H1 (cell line): ENCODE measurements around the gene ZBTB48. TPM values are rescaled to one million over a fixed set of nuclear protein-coding genes. Genes with fewer than 3 reads are reported as not detected.

ENCODE experiments used
- CTCF ChIA-PET: fragments of 300-600 bp; sonication (Branson Sonifier 250); formaldehyde crosslinking; loops from one replicate; lab custom pipeline; 2021; ENCODE audit not compliant: partially characterized antibody; lab: Charles Lee
- POLR2A ChIA-PET: fragments of 300-600 bp; sonication (Branson Sonifier 250); formaldehyde crosslinking; loops from one replicate; lab custom pipeline; 2021; ENCODE audit warnings: inconsistent platforms; ENCODE audit not compliant: partially characterized antibody; lab: Charles Lee
- DNase-seq, 2 experiments: peaks; one replicate each; pipeline versions ENCODE4 v3.0.0 to v3.0.0-alpha.2; 2010 to 2022; ENCODE audit warnings: low spot score in 2 of 2, low read depth in 1 of 2, mixed read lengths in 1 of 2
- FAIRE-seq: peaks from 2 replicates; lab custom pipeline; 2011; peaks lifted over from hg19 to GRCh38; lab: Jason Lieb, UNC
- H2AFZ ChIP-seq: 2 replicates; pipeline ENCODE4 v1.8.1; 2012; ENCODE audit warnings: low read length, inconsistent platforms
- H2AK5ac ChIP-seq: 2 replicates; pipeline ENCODE4 v1.6.1; 2013; ENCODE audit warnings: low read depth, low read length
- H2BK120ac ChIP-seq: replicated peaks from 2 replicates; pipeline ENCODE3; 2013; ENCODE audit warnings: low read depth, low read length, inconsistent platforms
- H2BK12ac ChIP-seq: 2 replicates; pipeline ENCODE4 v1.6.1; 2013; ENCODE audit warnings: low read depth, low read length
- H2BK15ac ChIP-seq: 2 replicates; pipeline ENCODE4 v1.6.1; 2013; ENCODE audit warnings: low read length
- H2BK20ac ChIP-seq: 2 replicates; pipeline ENCODE4 v1.6.1; 2013; ENCODE audit warnings: low read length
- H2BK5ac ChIP-seq: 2 replicates; pipeline ENCODE4 v1.6.1; 2013; ENCODE audit warnings: low read depth, low read length
- H3K14ac ChIP-seq: 2 replicates; pipeline ENCODE4 v1.6.1; 2013; ENCODE audit warnings: inconsistent platforms; ENCODE audit not compliant: insufficient read length
- H3K18ac ChIP-seq: 2 replicates; pipeline ENCODE4 v1.6.1; 2013; ENCODE audit warnings: low read length; ENCODE audit errors: extremely low read depth
- H3K23ac ChIP-seq: 2 replicates; pipeline ENCODE4 v1.6.1; 2013; ENCODE audit warnings: inconsistent platforms; ENCODE audit not compliant: insufficient read length
- H3K23me2 ChIP-seq: 2 replicates; pipeline ENCODE4 v1.6.1; 2013; ENCODE audit warnings: low read depth, low read length
- H3K27ac ChIP-seq: 2 replicates; pipeline ENCODE4 v1.6.1; 2011; ENCODE audit warnings: low read depth, low read length, inconsistent platforms
- H3K27me3 ChIP-seq, 4 experiments: replicated peaks in 1 of 4; 1 replicate in 1 of 4; 2 replicates in 3 of 4; pipeline versions ENCODE4 v1.6.1 to v1.8.1; 2011 to 2013; ENCODE audit warnings: low read length in 3 of 4, mild to moderate bottlenecking in 3 of 4, inconsistent platforms in 2 of 4, mixed read lengths in 2 of 4, moderate library complexity in 1 of 4; ENCODE audit not compliant: control insufficient read depth in 3 of 4, insufficient read depth in 3 of 4; ENCODE audit errors: extremely low read depth in 1 of 4
- H3K36me3 ChIP-seq, 4 experiments: 2 replicates each; pipeline versions ENCODE4 v1.6.1 to v1.8.1; 2011 to 2013; ENCODE audit warnings: mild to moderate bottlenecking in 4 of 4, low read length in 3 of 4, moderate library complexity in 2 of 4, control low read depth in 1 of 4, inconsistent platforms in 1 of 4; ENCODE audit not compliant: insufficient read depth in 4 of 4, control insufficient read depth in 2 of 4
- H3K4ac ChIP-seq: replicated peaks from 2 replicates; pipeline ENCODE3; 2013; ENCODE audit warnings: low read length, low read depth, mixed read lengths, inconsistent platforms; ENCODE audit not compliant: insufficient read length
- H3K4me1 ChIP-seq, 4 experiments: replicated peaks in 1 of 4; 1 replicate in 1 of 4; 2 replicates in 3 of 4; pipeline versions ENCODE4 v1.6.1 to v1.8.1; 2011 to 2013; ENCODE audit warnings: low read length in 3 of 4, inconsistent platforms in 2 of 4, mixed read lengths in 1 of 4; ENCODE audit not compliant: insufficient read depth in 4 of 4, control insufficient read depth in 3 of 4
- H3K4me2 ChIP-seq, 2 experiments: 2 replicates each; pipeline versions ENCODE4 v1.6.1 to v1.8.1; 2011 to 2013; ENCODE audit warnings: low read depth in 2 of 2, low read length in 2 of 2, control low read depth in 1 of 2, inconsistent platforms in 1 of 2, mild to moderate bottlenecking in 1 of 2; ENCODE audit not compliant: insufficient read depth in 1 of 2
- H3K4me3 ChIP-seq, 4 experiments: fragments of 200-600, 300-600 bp in 1 of 4; sonication (generic), shearing (Covaris generic), sonication (Bioruptor Twin) in 1 of 4; 2 replicates each; pipeline versions ENCODE4 v1.5.1 to v1.8.1; 2011 to 2016; ENCODE audit warnings: low read length in 4 of 4, low read depth in 3 of 4, control low read depth in 2 of 4, inconsistent platforms in 2 of 4, mild to moderate bottlenecking in 2 of 4, mixed read lengths in 1 of 4, moderate library complexity in 1 of 4; ENCODE audit not compliant: insufficient read depth in 2 of 4; ENCODE audit errors: extremely low read depth in 1 of 4
- H3K56ac ChIP-seq: replicated peaks from 2 replicates; pipeline ENCODE3; 2013; ENCODE audit warnings: low read depth, mild to moderate bottlenecking, mixed read lengths, low read length, inconsistent platforms; ENCODE audit not compliant: insufficient read length
- H3K79me1 ChIP-seq: 2 replicates; pipeline ENCODE4 v1.6.1; 2013; ENCODE audit warnings: low read depth, low read length, control low read depth
- H3K79me2 ChIP-seq, 2 experiments: 2 replicates each; pipeline versions ENCODE4 v1.6.1 to v1.8.1; 2012 to 2013; ENCODE audit warnings: low read length in 2 of 2, mild to moderate bottlenecking in 2 of 2, inconsistent platforms in 1 of 2; ENCODE audit not compliant: insufficient read depth in 2 of 2, control insufficient read depth in 1 of 2
- H3K9ac ChIP-seq, 4 experiments: replicated peaks in 1 of 4; 1 replicate in 1 of 4; 2 replicates in 3 of 4; pipeline versions ENCODE4 v1.6.1 to v1.8.1; 2011 to 2013; ENCODE audit warnings: low read depth in 3 of 4, low read length in 3 of 4, control low read depth in 2 of 4, mild to moderate bottlenecking in 2 of 4, moderate library complexity in 2 of 4, inconsistent platforms in 1 of 4; ENCODE audit errors: extremely low read depth in 1 of 4
- H3K9me3 ChIP-seq, 2 experiments: 2 replicates each; pipeline versions ENCODE4 v1.6.1 to v1.8.1; 2012 to 2013; ENCODE audit warnings: mild to moderate bottlenecking in 2 of 2, moderate library complexity in 2 of 2, control low read depth in 1 of 2, inconsistent platforms in 1 of 2, low read depth in 1 of 2, low read length in 1 of 2, mixed read lengths in 1 of 2; ENCODE audit not compliant: insufficient read depth in 2 of 2
- H4K20me1 ChIP-seq, 2 experiments: replicated peaks in 1 of 2; 2 replicates each; pipeline versions ENCODE3 to v1.8.1; 2011 to 2013; ENCODE audit warnings: inconsistent platforms in 2 of 2, low read length in 2 of 2, mild to moderate bottlenecking in 1 of 2; ENCODE audit not compliant: insufficient read depth in 2 of 2, control insufficient read depth in 1 of 2
- H4K5ac ChIP-seq: 2 replicates; pipeline ENCODE4 v1.6.1; 2013; ENCODE audit warnings: low read length, low read depth, mixed read lengths, inconsistent platforms; ENCODE audit not compliant: insufficient read length
- H4K8ac ChIP-seq: 2 replicates; pipeline ENCODE4 v1.8.0; 2013; ENCODE audit warnings: mild to moderate bottlenecking, moderate library complexity, low read length, inconsistent platforms; ENCODE audit not compliant: insufficient read depth; ENCODE audit errors: extremely low read depth
- H4K91ac ChIP-seq: replicated peaks from 2 replicates; pipeline ENCODE3; 2013; ENCODE audit warnings: low read length, mixed read lengths, inconsistent platforms; ENCODE audit not compliant: insufficient read length
- ATF3 ChIP-seq: IDR thresholded peaks from 2 replicates; pipeline ENCODE4 v1.6.1; 2011; ENCODE audit warnings: low read depth, mild to moderate bottlenecking, low read length; ENCODE audit not compliant: insufficient read depth
- CEBPB ChIP-seq: IDR thresholded peaks from 2 replicates; pipeline ENCODE4 v1.6.1; 2012; ENCODE audit warnings: low read depth, low read length
- KDM1A ChIP-seq: fragments of 200-600, 300-600 bp; sonication (generic); IDR thresholded peaks from 2 replicates; pipeline ENCODE4 v1.7.1; 2016; ENCODE audit warnings: mild to moderate bottlenecking, low read length, borderline replicate concordance
- MAX ChIP-seq: IDR thresholded peaks from 2 replicates; pipeline ENCODE4 v1.6.1; 2012; ENCODE audit warnings: inconsistent platforms
- NANOG ChIP-seq: IDR thresholded peaks from 2 replicates; pipeline ENCODE4 v1.6.1; 2011; ENCODE audit warnings: low read length, low read depth, mild to moderate bottlenecking, inconsistent platforms; ENCODE audit not compliant: insufficient read depth, poor library complexity, severe bottlenecking
- NRF1 ChIP-seq: IDR thresholded peaks from 2 replicates; pipeline ENCODE4 v1.6.1; 2011; ENCODE audit warnings: mild to moderate bottlenecking, low read depth, low read length, improper control_type of control experiment
- POLR2A ChIP-seq, 2 experiments: IDR thresholded peaks; 1 replicate in 1 of 2; 2 replicates in 1 of 2; pipeline ENCODE4 v1.6.1; 2011; ENCODE audit warnings: low read depth in 2 of 2, low read length in 2 of 2, mild to moderate bottlenecking in 2 of 2; ENCODE audit errors: control extremely low read depth in 1 of 2
- RNF2 ChIP-seq: fragments of 200-900, 300-1000 bp; sonication (generic); IDR thresholded peaks from 2 replicates; pipeline ENCODE4 v1.7.1; 2016; ENCODE audit warnings: borderline replicate concordance, low read depth, mild to moderate bottlenecking, antibody characterized with exemption, low read length; ENCODE audit not compliant: poor library complexity, severe bottlenecking; ENCODE audit errors: missing control alignments
- SIRT6 ChIP-seq: IDR thresholded peaks from one replicate; pipeline ENCODE4 v1.7.1; 2012; ENCODE audit warnings: low read length, inconsistent platforms
- ZNF274 ChIP-seq: IDR thresholded peaks from 2 replicates; pipeline ENCODE4 v1.7.0; 2012; ENCODE audit warnings: low read length, borderline replicate concordance; ENCODE audit errors: extremely low read depth
- WGBS, 2 experiments: shearing (Covaris generic) in 1 of 2; methylation state at CpG; one replicate each; pipeline versions ENCODE4 v1.1.6 to v1.1.7; 2013 to 2015; ENCODE audit warnings: low lambda C conversion rate in 2 of 2, mixed read lengths in 2 of 2, inconsistent platforms in 1 of 2, low coverage in 1 of 2, missing lambda C conversion rate in 1 of 2; ENCODE audit not compliant: insufficient replicate concordance in 2 of 2, insufficient coverage in 1 of 2, insufficient read length in 1 of 2; ENCODE audit errors: extremely low coverage in 1 of 2, missing lambda C conversion rate in 1 of 2; 5-methylcytosine and 5-hydroxymethylcytosine counted together
- polyA plus RNA-seq, 7 experiments: library from polyadenylated mRNA; depleted of rRNA in 3 of 7; stranded (reverse) in 5 of 7; unstranded in 2 of 7; fragments of >200 nt in 5 of 7; fragments of 200-250 nt in 2 of 7; gene quantifications; 1 replicate in 5 of 7; 2 replicates in 1 of 7; 4 replicates in 1 of 7; pipeline versions ENCODE4 v1.2.1 to v1.2.3, GENCODE V29; 2011 to 2013; ENCODE audit warnings: missing spikeins in 2 of 7, mixed read lengths in 2 of 7
- total RNA-seq: library from RNA; stranded (reverse); fragmentation: NEBNext Ultra II Directional; extraction: Animal tissue kit (Norgen Biotek cat#: 25700); gene quantifications from 2 replicates; pipeline ENCODE4 v1.2.1, GENCODE V29; 2021

ZBTB48 gene
- total and polyA plus RNA-seq, 2 of the 8 experiments (the other 6 are each of a cell fraction or from before 2014, with no cell fraction given), result 28.2 to 28.8 TPM

DNA sequence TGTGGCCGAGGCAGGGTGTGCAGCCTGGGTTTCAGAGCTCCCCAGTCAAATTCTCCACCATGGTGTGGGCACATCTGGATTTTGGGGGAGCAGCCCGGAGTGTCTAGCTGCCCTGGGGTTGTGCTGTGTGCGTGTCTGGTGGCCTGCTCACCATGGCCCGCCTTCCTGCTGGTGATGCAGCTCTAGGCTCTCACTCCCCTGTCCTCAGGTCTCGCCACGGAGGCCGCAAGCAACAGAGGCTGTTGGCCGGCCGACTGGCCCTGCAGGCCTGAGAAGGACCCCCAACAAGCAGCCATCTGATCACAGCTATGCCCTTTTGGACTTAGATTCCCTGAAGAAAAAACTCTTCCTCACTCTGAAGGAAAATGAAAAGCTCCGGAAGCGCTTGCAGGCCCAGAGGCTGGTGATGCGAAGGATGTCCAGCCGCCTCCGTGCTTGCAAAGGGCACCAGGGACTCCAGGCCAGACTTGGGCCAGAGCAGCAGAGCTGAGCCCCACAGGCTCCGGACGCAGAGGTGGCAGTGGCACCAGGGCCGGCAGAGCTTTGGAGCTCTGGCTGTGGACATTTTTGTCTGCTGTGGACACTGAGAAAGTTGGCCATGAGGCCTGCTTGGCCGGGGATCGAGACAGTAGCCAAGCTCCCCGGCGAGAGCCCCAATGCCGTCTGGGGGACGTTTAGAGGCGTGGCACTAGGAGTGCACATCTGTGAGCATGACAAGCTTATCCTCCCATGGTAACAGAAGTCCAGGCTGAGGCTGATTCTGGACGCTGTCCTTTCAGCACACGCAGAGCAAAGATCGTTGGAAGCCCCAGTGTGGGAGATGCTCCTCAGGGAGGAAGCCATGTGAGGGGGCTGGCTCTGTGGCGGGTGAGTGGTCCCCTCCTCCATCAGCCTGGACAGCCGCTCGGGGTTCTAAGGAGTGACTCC, 53.1 kb downstream of the ZBTB48 start:
- H2BK15ac ChIP-seq, result no peak overlapping the region
- H3K4me1 ChIP-seq, result no peaks in the 10 kb centered on the region
- no peak overlapping the region for H3K18ac ChIP-seq
- no peaks in the 10 kb centered on the region; the same call in 1 of the 2 replicates for H3K79me1 ChIP-seq
- peaks cover 8 to 9% of the 10 kb centered on the region in 2 experiments for H4K20me1 ChIP-seq
- ChIA-PET CTCF (interaction anchor here (0.6 to 3.7 kb wide), 11 partner anchors 9 to 51 kb away, joined by 3 to 48 read pairs (median 4); partner anchors contain the start of genes KLHL21 and THAP3), POLR2A (interaction anchor here (0.6 to 3.9 kb wide), 12 partner anchors 9 to 286 kb away, joined by 3 to 36 read pairs (median 4); partner anchors contain the start of genes KLHL21, NOL9 and TAS1R1)
- no peak overlapping the region for H3K4me2 ChIP-seq
- no peak overlapping the region for H4K5ac ChIP-seq
- no peak overlapping the region for H3K4me3 ChIP-seq
- no peak overlapping the region for H2BK12ac ChIP-seq
- no peaks in the 10 kb centered on the region for H3K23me2 ChIP-seq
- H4K91ac ChIP-seq, result no peak overlapping the region
- no peak overlapping the region for H2BK20ac ChIP-seq
- no peaks in the 10 kb centered on the region for H3K9me3 ChIP-seq
- WGBS, 2 experiments, result 92% methylated on average over 30 of the region's 30 CpGs; no CpG with 5 or more reads in 1 of the 2 experiments
- H2AK5ac ChIP-seq, result no peak overlapping the region
- DNase-seq (no peak), FAIRE-seq (no peak)
- H2BK5ac ChIP-seq, result no peak overlapping the region
- no peaks in the 10 kb centered on the region for H3K27me3 ChIP-seq
- H3K23ac ChIP-seq, result no peak overlapping the region
- H2BK120ac ChIP-seq, result no peak overlapping the region
- H3K14ac ChIP-seq, result no peak overlapping the region
- no peak overlapping the region for H3K56ac ChIP-seq
- H4K8ac ChIP-seq, result 0 out of 2 replicates have a peak overlapping the region, but pooled peaks have one; percentile 57
- H3K9ac ChIP-seq, result no peak overlapping the region
- H3K4ac ChIP-seq, result no peak overlapping the region
- H3K27ac ChIP-seq, result no peak overlapping the region
- no peaks in the 10 kb centered on the region for H3K79me2 ChIP-seq
- peaks cover 20 to 47% (median 31%) of the 10 kb centered on the region in 4 experiments for H3K36me3 ChIP-seq
- H2AFZ ChIP-seq, result no peak overlapping the region
- TF ChIP-seq CEBPB (no peak), NRF1 (no peak), MAX (no peak), NANOG (no peak), SIRT6 (no peak), ATF3 (no peak), POLR2A (IDR thresholded peaks at IDR 0.05; ENCODE audit: control extremely low read depth in 1 of 2, low read depth in 2 of 2, low read length in 2 of 2) (no peak), RNF2 (no peak), KDM1A (no peak), ZNF274 (no peak)
